HCT116 (cell line): ENCODE data around the gene E2F1. TPM values are rescaled to one million over a fixed set of nuclear protein-coding genes. Genes with fewer than 3 reads are reported as not detected.

Experiments used
- ATAC-seq: fragments of 200-7000 bp; cut with Tn5 transposase; 2 replicates; pipeline ENCODE4 v1.9.1; 2020; ENCODE audit warnings: mild to moderate bottlenecking, moderate library complexity
- BruUV-seq: library from RNA; stranded (reverse); fragments of 400-500 nt; replicated peaks from 2 replicates; lab custom pipeline; 2021; lab: Mats Ljungman, UMichigan
- CTCF ChIA-PET: fragments of 300-600 bp; sonication (Branson Sonifier 250); formaldehyde crosslinking; loops from one replicate; lab custom pipeline; 2021; ENCODE audit warnings: antibody characterized with exemption; lab: Charles Lee
- POLR2A ChIA-PET: fragments of 300-600, 350-600 bp; sonication (Branson Sonifier 250); formaldehyde crosslinking; loops from one replicate; lab custom pipeline; 2021; ENCODE audit warnings: antibody characterized with exemption; lab: Charles Lee
- RAD21 ChIA-PET, 2 experiments: fragments of 300-600 bp; sonication (Branson Sonifier 250); formaldehyde crosslinking; loops; one replicate each; lab custom pipeline; 2023; ENCODE audit warnings: low total read pairs in 2 of 2; ENCODE audit not compliant: uncharacterized antibody in 2 of 2, unreplicated experiment in 2 of 2, low non-redundant PET in 1 of 2; lab: Charles Lee
- DNase-seq: peaks from one replicate; pipeline ENCODE4 v3.0.0-alpha.2; 2010; ENCODE audit warnings: low read depth, low spot score
- H2AFZ ChIP-seq: fragments of 200-600 bp; shearing (Covaris generic), sonication (generic); 2 replicates; pipeline ENCODE4 v1.6.1; 2017; ENCODE audit warnings: low read depth, mixed run types, mixed read lengths, antibody characterized with exemption, low read length; ENCODE audit not compliant: poor library complexity, severe bottlenecking
- H3K27ac ChIP-seq: 2 replicates; pipeline ENCODE4 v1.5.1; 2012; ENCODE audit warnings: low read depth, low read length
- H3K27me3 ChIP-seq: fragments of 200-600 bp; sonication (generic); 2 replicates; pipeline ENCODE4 v1.6.1; 2016; ENCODE audit warnings: mixed run types, low read length, mixed read lengths; ENCODE audit not compliant: insufficient read depth
- H3K36me3 ChIP-seq, 2 experiments: fragments of 200-500 bp in 1 of 2; fragments of 200-600 bp in 1 of 2; sonication (Bioruptor generic) in 1 of 2; sonication (generic) in 1 of 2; 2 replicates each; pipeline versions ENCODE4 v1.5.1 to v1.6.1; 2014 to 2016; ENCODE audit warnings: low read length in 2 of 2, inconsistent platforms in 1 of 2, mixed read lengths in 1 of 2, mixed run types in 1 of 2; ENCODE audit not compliant: insufficient read depth in 2 of 2, control insufficient read depth in 1 of 2
- H3K4me1 ChIP-seq, 2 experiments: fragments of 200-600 bp in 1 of 2; sonication (generic) in 1 of 2; 2 replicates each; pipeline versions ENCODE4 v1.5.1 to v1.6.1; 2012 to 2017; ENCODE audit warnings: low read length in 2 of 2, inconsistent platforms in 1 of 2, mild to moderate bottlenecking in 1 of 2, mixed read lengths in 1 of 2, mixed run types in 1 of 2, moderate library complexity in 1 of 2; ENCODE audit not compliant: insufficient read depth in 2 of 2, control insufficient read depth in 1 of 2
- H3K4me2 ChIP-seq: fragments of 200-600 bp; sonication (generic); 2 replicates; pipeline ENCODE4 v1.6.1; 2017; ENCODE audit warnings: mixed run types, low read length, mixed read lengths
- H3K4me3 ChIP-seq, 2 experiments: fragments of 200-600 bp in 1 of 2; sonication (generic) in 1 of 2; replicated peaks in 1 of 2; 2 replicates each; pipeline ENCODE4 v1.5.1; 2011 to 2016; ENCODE audit warnings: low read length in 2 of 2, control low read depth in 1 of 2, low read depth in 1 of 2, mild to moderate bottlenecking in 1 of 2, mixed read lengths in 1 of 2, mixed run types in 1 of 2
- H3K79me2 ChIP-seq: fragments of 200-600 bp; sonication (generic); 2 replicates; pipeline ENCODE4 v1.6.1; 2017; ENCODE audit warnings: mild to moderate bottlenecking, mixed run types, low read length, moderate library complexity, mixed read lengths; ENCODE audit not compliant: insufficient read depth
- H3K9ac ChIP-seq: fragments of 200-600 bp; sonication (generic); 2 replicates; pipeline ENCODE4 v1.6.1; 2016; ENCODE audit warnings: low read length, mixed read lengths
- H3K9me2 ChIP-seq: fragments of 200-600 bp; sonication (generic), shearing (Covaris generic); 2 replicates; pipeline ENCODE4 v1.6.1; 2017; ENCODE audit warnings: mixed run types, mild to moderate bottlenecking, moderate library complexity; ENCODE audit not compliant: insufficient read depth
- H3K9me3 ChIP-seq, 2 experiments: fragments of 200-500 bp in 1 of 2; fragments of 200-600 bp in 1 of 2; sonication (Bioruptor generic) in 1 of 2; sonication (generic) in 1 of 2; 2 replicates each; pipeline ENCODE4 v1.6.1; 2014 to 2017; ENCODE audit warnings: low read length in 2 of 2, mixed read lengths in 2 of 2, inconsistent platforms in 1 of 2, low read depth in 1 of 2, mild to moderate bottlenecking in 1 of 2, mixed run types in 1 of 2, moderate library complexity in 1 of 2; ENCODE audit not compliant: control insufficient read depth in 1 of 2, insufficient read depth in 1 of 2
- H4K20me1 ChIP-seq: fragments of 200-600 bp; sonication (generic), shearing (Covaris generic); 2 replicates; pipeline ENCODE4 v1.6.1; 2017; ENCODE audit warnings: mixed run types, mild to moderate bottlenecking, moderate library complexity; ENCODE audit not compliant: insufficient read depth
- MAX ChIP-seq: IDR thresholded peaks from 2 replicates; pipeline ENCODE4 v1.6.1; 2012
- POLR2A ChIP-seq: IDR thresholded peaks from 2 replicates; pipeline ENCODE4 v1.7.0; 2011; ENCODE audit warnings: borderline replicate concordance; ENCODE audit not compliant: insufficient read depth, insufficient read length; ENCODE audit errors: extremely low read depth
- REST ChIP-seq: IDR thresholded peaks from 2 replicates; pipeline ENCODE4 v1.6.1; 2012; ENCODE audit warnings: low read depth
- SRF ChIP-seq: IDR thresholded peaks from 2 replicates; pipeline ENCODE4 v1.6.1; 2012; ENCODE audit warnings: low read depth
- TCF7L2 ChIP-seq: IDR thresholded peaks from 2 replicates; pipeline ENCODE4 v1.7.0; 2011; ENCODE audit warnings: borderline replicate concordance, inconsistent platforms; ENCODE audit not compliant: insufficient read depth, insufficient read length; ENCODE audit errors: extremely low read depth
- ZFX ChIP-seq: fragments of 450-650 bp; IDR thresholded peaks from 2 replicates; pipeline ENCODE4 v1.6.1; 2017
- intact Hi-C: fragments of 100-400 bp; cut with micrococcal nuclease; formaldehyde crosslinking; loops from 2 replicates; pipeline ENCODE4 v1.10.0; 2022
- total RNA-seq: library from RNA; stranded (reverse); gene quantifications from one replicate; pipeline ENCODE4 v1.2.1, GENCODE V29; 2021; ENCODE audit not compliant: unreplicated experiment

Gene E2F1
- total RNA-seq, 1 experiment from 2014 or later: 30.9 TPM

GRCh38 chr20:33650111-33650752 is 36.0 kb downstream of the E2F1 start:
- H3K79me2 ChIP-seq: no peaks in the 10 kb centered on the region
- no TSS peak for BruUV-seq
- H3K9me3 ChIP-seq: no peaks in the 10 kb centered on the region
- ChIA-PET CTCF (no interaction called here), POLR2A (no interaction called here), RAD21 (no interaction called here)
- intact Hi-C loops: loop anchor here (5.0 to 10.0 kb wide), 2 partner anchors 133 to 475 kb away; no protein-coding TSS in a partner anchor
- no peaks in the 10 kb centered on the region for H3K9me2 ChIP-seq
- no peak overlapping the region for H2AFZ ChIP-seq
- TF ChIP-seq ZFX (no peak), SRF (no peak), POLR2A (no peak), MAX (no peak), REST (no peak), TCF7L2 (no peak)
- DNase-seq: no peak
- ATAC-seq: no peak
- peaks cover 0 to 5% of the 10 kb centered on the region in 2 experiments; a peak in 2 of 4 replicates for H3K36me3 ChIP-seq
- peaks cover 0 to 16% of the 10 kb centered on the region in 2 experiments; a peak in 1 of 4 replicates for H3K4me1 ChIP-seq
- H4K20me1 ChIP-seq: no peaks in the 10 kb centered on the region
- H3K27me3 ChIP-seq: no peaks in the 10 kb centered on the region
- no peak overlapping the region for H3K4me2 ChIP-seq
- H3K9ac ChIP-seq: no peak overlapping the region
- no peak overlapping the region for H3K4me3 ChIP-seq
- no peak overlapping the region for H3K27ac ChIP-seq
